Measurements from ENCODE around the gene AOC3.

DNA sequence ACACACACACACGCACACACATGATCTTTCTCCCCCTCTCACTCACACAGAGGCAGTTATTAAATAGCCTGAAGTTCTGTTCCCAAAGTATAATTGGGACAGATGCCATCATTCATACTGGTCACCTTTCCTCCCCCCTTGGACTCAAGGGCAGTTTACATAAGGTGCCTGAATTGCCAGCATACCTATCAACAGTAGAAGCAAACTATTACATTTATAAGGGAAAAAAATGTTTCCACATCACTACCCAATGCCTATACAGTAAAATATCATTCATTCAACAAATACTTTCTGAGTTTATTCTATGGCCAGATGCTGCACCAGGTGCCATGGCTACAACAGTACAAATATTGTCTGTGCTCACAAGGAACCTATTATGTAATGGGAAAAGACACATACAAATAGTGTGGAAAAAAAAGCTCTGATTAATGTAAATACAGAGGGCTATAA is 46.1 kb upstream of the AOC3 start:
- TF ChIP-seq CTCF (conservative IDR thresholded peaks at IDR 0.05; ENCODE audit: low read depth, low read length) (no peak), EZH2 (IDR thresholded peaks at IDR 0.05; ENCODE audit: borderline replicate concordance, low read depth, low read length, poor library complexity, severe bottlenecking) (no peak)
